Neuronal stem cell (in vitro differentiated cells): Measurements from ENCODE around the gene ACTN4.
A peak's percentile ranks its signal among the peaks of the same experiment; 100 is the strongest.

Experiments used
- DNase-seq: peaks from one replicate; pipeline ENCODE4 v3.0.0-alpha.2; 2013; ENCODE audit warnings: low spot score
- H2AFZ ChIP-seq: one replicate; pipeline ENCODE4 v1.6.1; 2013; ENCODE audit warnings: mild to moderate bottlenecking, low read length, inconsistent platforms
- H2AK5ac ChIP-seq: 2 replicates; pipeline ENCODE4 v1.6.1; 2013; ENCODE audit warnings: low read depth, mild to moderate bottlenecking, inconsistent platforms, low read length, moderate library complexity, mixed read lengths
- H2BK120ac ChIP-seq: 2 replicates; pipeline ENCODE4 v1.6.1; 2013; ENCODE audit warnings: low read depth, mild to moderate bottlenecking, inconsistent platforms, low read length, moderate library complexity, mixed read lengths
- H2BK12ac ChIP-seq: one replicate; pipeline ENCODE4 v1.6.1; 2013; ENCODE audit warnings: low read length, inconsistent platforms
- H2BK15ac ChIP-seq: 2 replicates; pipeline ENCODE4 v1.6.1; 2013; ENCODE audit warnings: mild to moderate bottlenecking, low read length, inconsistent platforms, mixed read lengths
- H2BK5ac ChIP-seq: one replicate; pipeline ENCODE4 v1.6.1; 2013; ENCODE audit warnings: inconsistent platforms, mild to moderate bottlenecking, low read length, moderate library complexity
- H3K14ac ChIP-seq: one replicate; pipeline ENCODE4 v1.6.1; 2013; ENCODE audit warnings: low read length, inconsistent platforms
- H3K18ac ChIP-seq: 2 replicates; pipeline ENCODE4 v1.6.1; 2013; ENCODE audit warnings: low read length, inconsistent platforms
- H3K23ac ChIP-seq: 2 replicates; pipeline ENCODE4 v1.6.1; 2013; ENCODE audit warnings: low read depth, mild to moderate bottlenecking, mixed read lengths, low read length, inconsistent platforms; ENCODE audit not compliant: poor library complexity
- H3K27ac ChIP-seq: replicated peaks from 3 replicates; pipeline ENCODE4 v1.5.1; 2013; ENCODE audit warnings: low read length, inconsistent platforms
- H3K27me3 ChIP-seq, 3 experiments: 2 replicates each; pipeline ENCODE4 v1.6.1; 2013; ENCODE audit warnings: low read length in 3 of 3, mild to moderate bottlenecking in 2 of 3, inconsistent platforms in 1 of 3, low read depth in 1 of 3, mixed read lengths in 1 of 3, moderate library complexity in 1 of 3; ENCODE audit not compliant: control insufficient read depth in 3 of 3, insufficient read depth in 3 of 3
- H3K36me3 ChIP-seq, 2 donors: replicated peaks in 1 of 2; 2 replicates each; pipeline ENCODE4 v1.6.1; 2013; ENCODE audit warnings: low read length in 2 of 2; ENCODE audit not compliant: control insufficient read depth in 2 of 2, insufficient read depth in 2 of 2
- H3K4ac ChIP-seq: 2 replicates; pipeline ENCODE4 v1.6.1; 2013; ENCODE audit warnings: inconsistent platforms, mild to moderate bottlenecking, low read length, moderate library complexity
- H3K4me1 ChIP-seq, 2 donors: 1 replicate in 1 of 2; 2 replicates in 1 of 2; pipeline ENCODE4 v1.6.1; 2013; ENCODE audit warnings: low read length in 2 of 2, low read depth in 1 of 2; ENCODE audit not compliant: control insufficient read depth in 2 of 2, insufficient read depth in 1 of 2
- H3K4me2 ChIP-seq: one replicate; pipeline ENCODE4 v1.6.1; 2013; ENCODE audit warnings: mild to moderate bottlenecking, low read length, inconsistent platforms; ENCODE audit not compliant: insufficient read depth, poor library complexity, severe bottlenecking
- H3K4me3 ChIP-seq, 2 donors: 2 replicates each; pipeline ENCODE4 v1.5.1; 2013; ENCODE audit warnings: low read length in 2 of 2, mild to moderate bottlenecking in 2 of 2, inconsistent platforms in 1 of 2, moderate library complexity in 1 of 2
- H3K79me1 ChIP-seq: one replicate; pipeline ENCODE4 v1.6.1; 2013; ENCODE audit warnings: low read depth, mild to moderate bottlenecking, inconsistent platforms, low read length, moderate library complexity
- H3K9ac ChIP-seq: one replicate; pipeline ENCODE4 v1.6.1; 2013; ENCODE audit warnings: mild to moderate bottlenecking, low read depth, low read length, inconsistent platforms; ENCODE audit not compliant: poor library complexity
- H3K9me3 ChIP-seq, 2 donors: replicated peaks in 1 of 2; 2 replicates each; pipeline versions ENCODE3 to v1.6.1; 2013; ENCODE audit warnings: low read length in 2 of 2, mild to moderate bottlenecking in 2 of 2, inconsistent platforms in 1 of 2, low read depth in 1 of 2, mixed read lengths in 1 of 2, moderate library complexity in 1 of 2; ENCODE audit not compliant: control insufficient read depth in 2 of 2, insufficient read depth in 1 of 2
- H4K8ac ChIP-seq: one replicate; pipeline ENCODE4 v1.6.1; 2013; ENCODE audit warnings: low read depth, mild to moderate bottlenecking, inconsistent platforms, low read length, moderate library complexity
- H4K91ac ChIP-seq: one replicate; pipeline ENCODE4 v1.6.1; 2013; ENCODE audit warnings: low read length, low read depth, mild to moderate bottlenecking, inconsistent platforms; ENCODE audit not compliant: poor library complexity
- WGBS, 2 donors: extraction: QIAGEN DNeasy Blood & Tissue Kit; methylation state at CpG; one replicate each; pipeline ENCODE4 v1.1.7; 2013; ENCODE audit warnings: missing lambda C conversion rate in 2 of 2, mixed read lengths in 1 of 2; ENCODE audit not compliant: insufficient read length in 2 of 2, insufficient replicate concordance in 1 of 2; ENCODE audit errors: extremely low coverage in 2 of 2; 5-methylcytosine and 5-hydroxymethylcytosine counted together

Gene ACTN4

DNA sequence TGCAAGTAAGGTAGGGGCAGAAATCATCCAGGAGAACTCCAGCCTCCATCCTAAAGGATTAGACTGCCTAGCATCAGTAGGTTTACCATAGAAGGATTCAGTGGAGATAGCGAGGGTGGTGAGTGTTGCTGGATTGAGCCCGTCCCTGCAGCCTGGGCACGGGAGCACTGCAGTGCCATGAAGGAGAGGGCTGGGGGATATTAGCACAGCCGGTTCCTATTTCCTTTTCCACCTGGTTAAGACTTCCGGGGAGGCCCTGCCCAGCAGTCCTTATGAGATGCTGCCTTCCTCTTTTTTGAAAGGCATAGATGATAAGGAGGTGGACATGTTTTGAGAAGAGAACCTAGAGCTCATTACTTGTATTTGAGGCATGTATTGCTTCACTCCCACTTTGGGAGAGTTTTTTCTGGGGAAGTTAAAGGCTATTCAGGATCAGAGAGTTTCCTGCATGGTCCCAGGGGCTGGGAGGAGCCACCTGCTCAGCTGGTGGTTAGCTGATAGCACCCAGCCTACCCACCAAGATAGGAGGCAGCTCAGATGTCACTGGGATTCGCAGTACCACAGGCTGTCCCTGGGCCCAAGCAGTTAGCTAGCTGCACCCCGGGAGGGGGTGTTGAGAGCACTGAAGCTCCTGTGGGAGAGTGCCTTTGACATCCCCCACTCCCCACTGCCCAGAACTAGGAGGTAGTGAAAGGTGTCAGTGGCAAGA is 17.2 kb downstream of the ACTN4 start:
- peak overlapping the region; percentile 82 for H2AK5ac ChIP-seq
- no peak overlapping the region for H3K4me3 ChIP-seq
- no peak overlapping the region for H2BK120ac ChIP-seq
- H3K9ac ChIP-seq: peak overlapping the region; percentile 89
- H3K4ac ChIP-seq: no peak overlapping the region
- H3K18ac ChIP-seq: peak overlapping the region; percentile 86
- DNase-seq: no peak
- peak overlapping the region; percentile 67 for H2BK12ac ChIP-seq
- no CpG with 5 or more reads among the region's 7 CpGs for WGBS, 2 donors
- H3K27me3 ChIP-seq: no peaks in the 10 kb centered on the region
- H2BK15ac ChIP-seq: peak overlapping the region; percentile 35
- H3K4me2 ChIP-seq: no peak overlapping the region
- H3K9me3 ChIP-seq: no peaks in the 10 kb centered on the region
- H4K8ac ChIP-seq: no peak overlapping the region
- H2AFZ ChIP-seq: no peak overlapping the region
- no peak overlapping the region for H3K14ac ChIP-seq
- peaks cover 5% of the 10 kb centered on the region for H3K79me1 ChIP-seq
- H3K23ac ChIP-seq: no peak overlapping the region
- no peak overlapping the region for H4K91ac ChIP-seq
- peak overlapping the region; percentile 44 for H2BK5ac ChIP-seq
- peaks cover 38 to 59% of the 10 kb centered on the region in 2 donors for H3K4me1 ChIP-seq
- H3K27ac ChIP-seq: peak overlapping the region; percentile 98
- H3K36me3 ChIP-seq: peaks cover 3 to 32% of the 10 kb centered on the region in 2 donors

GRCh38 chr19:38665219-38665931 is 17.9 kb downstream of the ACTN4 start:
- no peak overlapping the region for H3K4ac ChIP-seq
- DNase-seq: no peak
- peak overlapping the region; percentile 67 for H2BK12ac ChIP-seq
- no peak overlapping the region for H2AFZ ChIP-seq
- no peak overlapping the region for H4K8ac ChIP-seq
- peak overlapping the region; percentile 98 for H3K27ac ChIP-seq
- H2BK15ac ChIP-seq: no peak overlapping the region
- H3K14ac ChIP-seq: no peak overlapping the region
- peaks cover 5% of the 10 kb centered on the region for H3K79me1 ChIP-seq
- peak overlapping the region; percentile 56 for H2BK5ac ChIP-seq
- no peak overlapping the region for H3K4me3 ChIP-seq
- no peaks in the 10 kb centered on the region for H3K9me3 ChIP-seq
- H3K18ac ChIP-seq: peak overlapping the region; percentile 86
- H3K4me1 ChIP-seq: peaks cover 38 to 64% of the 10 kb centered on the region in 2 donors
- peak overlapping the region; percentile 89 for H3K9ac ChIP-seq
- peak overlapping the region; percentile 54 for H3K4me2 ChIP-seq
- no peak overlapping the region for H3K23ac ChIP-seq
- no peaks in the 10 kb centered on the region for H3K27me3 ChIP-seq
- peak overlapping the region; percentile 82 for H2AK5ac ChIP-seq
- H3K36me3 ChIP-seq: peaks cover 3 to 36% of the 10 kb centered on the region in 2 donors
- no peak overlapping the region for H4K91ac ChIP-seq
- no CpG with 5 or more reads among the region's 13 CpGs for WGBS, 2 donors
- H2BK120ac ChIP-seq: peak overlapping the region; percentile 27

DNA sequence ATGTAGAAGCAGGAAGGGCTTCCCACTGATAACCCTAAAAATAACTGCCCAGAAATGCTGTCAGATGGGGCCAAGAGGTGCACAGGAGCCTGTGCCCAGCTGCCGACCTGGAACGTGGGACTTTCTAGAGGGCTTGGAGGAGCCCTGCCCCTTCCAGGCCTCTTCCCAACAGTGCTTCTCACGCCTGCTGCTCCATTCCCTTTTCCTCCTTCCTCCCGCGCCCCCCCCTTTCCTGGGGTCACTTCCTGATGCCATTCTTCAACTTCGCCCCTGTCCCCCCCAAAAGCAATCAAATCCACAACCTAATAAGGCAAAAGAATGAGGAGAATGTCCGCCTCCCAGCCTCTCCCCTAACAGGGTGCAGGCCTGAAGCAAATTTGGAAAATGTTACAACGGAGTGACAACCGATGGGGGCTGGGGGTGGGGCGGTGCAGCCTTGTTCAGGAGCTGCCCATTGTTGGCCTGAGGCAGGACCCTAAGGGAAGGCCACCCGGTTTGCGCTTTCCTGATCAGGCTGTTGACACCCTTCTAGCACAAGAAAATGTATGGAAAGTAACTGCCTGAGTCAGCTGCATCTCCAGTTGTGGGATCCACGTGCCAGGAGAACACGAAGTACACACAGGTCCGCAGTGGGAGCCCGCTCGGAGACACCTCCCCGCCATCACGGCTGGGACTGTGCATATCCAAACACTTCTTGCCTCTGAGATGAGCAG is 18.7 kb downstream of the ACTN4 start:
- Histone ChIP-seq H3K79me1 (peaks cover 1% of the 10 kb centered on the region), H3K9ac (peak overlapping the region; percentile 50), H4K8ac (no peak overlapping the region), H3K18ac (peak overlapping the region; percentile 95), H2AK5ac (peak overlapping the region; percentile 21), H2BK5ac (peak overlapping the region; percentile 56), H3K27me3 (no peaks in the 10 kb centered on the region), H3K27ac (peak overlapping the region; percentile 98), H3K4ac (no peak overlapping the region), H3K4me3 (no peak overlapping the region), H4K91ac (no peak overlapping the region), H3K36me3 (peaks cover 0 to 29% of the 10 kb centered on the region in 2 donors), H3K9me3 (no peaks in the 10 kb centered on the region), H2AFZ (no peak overlapping the region), H2BK120ac (peak overlapping the region; percentile 48), H3K14ac (no peak overlapping the region), H2BK12ac (no peak overlapping the region), H2BK15ac (no peak overlapping the region), H3K4me2 (peak overlapping the region; percentile 54), H3K4me1 (peaks cover 41 to 67% of the 10 kb centered on the region in 2 donors), H3K23ac (no peak overlapping the region)
- WGBS, 2 donors: no CpG with 5 or more reads among the region's 19 CpGs
- DNase-seq: peak; percentile 90
